DMS153 treated with DMSO at 0.1 percent for 48 hours (cell line): ENCODE measurements around the gene PDLIM4.

Experiments
- DNase-seq: peaks from one replicate; lab custom pipeline; 2025; ENCODE audit not compliant: unreplicated experiment; lab: John Stamatoyannopoulos, UW

The PDLIM4 gene

GRCh38 chr5:132253008-132253441 is 4.5 kb upstream of the PDLIM4 start:
- peak; percentile 14 for DNase-seq

- DNase-seq = no peak
Measured at GRCh38 chr5:132253452-132254320, 3.8 kb upstream of the PDLIM4 start.

GRCh38 chr5:132254321-132254977 is 3.0 kb upstream of the PDLIM4 start:
- no peak for DNase-seq

DNA sequence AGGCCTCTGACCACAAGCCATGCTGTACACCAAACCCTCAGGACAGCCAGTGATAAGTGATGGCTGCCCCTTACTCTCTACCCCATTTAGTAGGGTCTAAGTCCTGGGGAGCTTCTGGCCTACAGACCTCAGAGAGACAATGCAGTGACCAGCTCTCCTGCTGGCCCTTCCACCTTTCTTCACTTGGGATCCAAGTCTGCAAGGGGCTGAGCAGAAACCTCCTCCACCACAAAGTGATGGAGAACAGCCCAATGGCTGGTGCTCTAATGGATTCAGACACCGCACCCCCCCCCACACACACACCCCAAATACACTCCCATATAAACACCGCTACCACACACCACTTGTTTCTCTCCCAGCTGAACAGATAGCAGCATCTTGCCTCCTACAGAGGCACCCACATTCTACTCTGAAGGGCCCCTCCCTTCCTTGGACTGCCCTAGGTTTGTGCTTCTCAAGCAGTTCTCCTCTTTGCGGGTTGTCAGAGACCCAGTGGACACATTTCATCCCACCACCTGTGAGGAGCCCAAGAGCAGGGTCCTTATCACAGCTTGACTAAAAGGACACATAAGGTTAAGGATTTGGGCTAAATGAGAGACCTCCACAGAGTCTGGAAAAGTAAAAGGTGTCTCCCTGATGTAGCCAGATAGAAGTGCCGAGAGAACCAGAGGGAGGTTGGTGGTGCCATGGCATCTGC is 1.3 kb upstream of the PDLIM4 start:
- no peak for DNase-seq

GRCh38 chr5:132256783-132257130 is 739 bp upstream of the PDLIM4 start:
- no peak for DNase-seq

DNA sequence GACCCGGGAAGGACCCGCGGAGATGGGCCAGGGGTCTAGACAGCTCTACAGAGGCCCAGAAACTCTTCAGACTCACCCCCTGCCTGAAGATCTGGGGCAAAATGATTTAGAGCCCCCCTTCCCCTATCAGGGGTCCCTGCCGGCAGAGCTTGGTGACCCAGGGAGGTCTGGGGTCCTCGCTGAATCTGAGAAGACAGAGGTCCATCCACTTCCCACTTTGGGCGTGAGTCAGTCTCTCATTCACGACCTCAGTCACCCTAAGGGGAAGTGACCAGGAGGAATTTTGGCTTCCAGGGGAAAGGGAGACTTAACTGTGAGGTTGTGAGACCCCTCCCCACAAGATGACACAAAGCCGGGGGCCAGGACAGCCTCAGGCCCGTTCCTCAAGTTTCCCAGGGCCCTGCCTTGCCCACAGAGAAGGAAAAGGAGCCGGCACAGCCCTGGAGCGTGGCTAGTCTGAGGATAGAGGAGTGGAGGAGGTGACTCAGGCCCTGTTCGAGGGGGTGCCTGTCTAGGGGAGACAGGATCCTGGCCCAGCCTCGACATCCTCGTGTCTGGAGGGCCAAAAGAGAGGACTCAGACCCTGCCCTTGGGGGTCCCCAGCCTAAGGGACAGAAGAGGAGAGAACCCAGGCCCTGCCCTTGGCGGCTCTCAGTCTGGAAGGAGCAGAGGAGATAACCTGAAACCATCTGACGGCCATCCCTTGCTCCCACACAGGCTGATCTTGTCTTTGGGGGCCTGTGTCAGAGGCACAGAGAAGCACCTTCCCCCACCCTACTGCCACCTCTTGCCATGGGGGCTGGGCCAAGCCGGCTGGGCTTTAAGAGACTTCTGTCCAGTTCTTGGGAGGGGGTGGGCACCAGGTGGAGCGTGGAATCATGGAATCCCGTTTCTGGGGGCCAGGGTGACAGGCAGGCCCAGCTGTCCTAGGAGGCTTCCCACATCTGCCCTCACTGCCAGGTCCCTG is 889 bp downstream of the PDLIM4 start:
- no peak for DNase-seq

DNA sequence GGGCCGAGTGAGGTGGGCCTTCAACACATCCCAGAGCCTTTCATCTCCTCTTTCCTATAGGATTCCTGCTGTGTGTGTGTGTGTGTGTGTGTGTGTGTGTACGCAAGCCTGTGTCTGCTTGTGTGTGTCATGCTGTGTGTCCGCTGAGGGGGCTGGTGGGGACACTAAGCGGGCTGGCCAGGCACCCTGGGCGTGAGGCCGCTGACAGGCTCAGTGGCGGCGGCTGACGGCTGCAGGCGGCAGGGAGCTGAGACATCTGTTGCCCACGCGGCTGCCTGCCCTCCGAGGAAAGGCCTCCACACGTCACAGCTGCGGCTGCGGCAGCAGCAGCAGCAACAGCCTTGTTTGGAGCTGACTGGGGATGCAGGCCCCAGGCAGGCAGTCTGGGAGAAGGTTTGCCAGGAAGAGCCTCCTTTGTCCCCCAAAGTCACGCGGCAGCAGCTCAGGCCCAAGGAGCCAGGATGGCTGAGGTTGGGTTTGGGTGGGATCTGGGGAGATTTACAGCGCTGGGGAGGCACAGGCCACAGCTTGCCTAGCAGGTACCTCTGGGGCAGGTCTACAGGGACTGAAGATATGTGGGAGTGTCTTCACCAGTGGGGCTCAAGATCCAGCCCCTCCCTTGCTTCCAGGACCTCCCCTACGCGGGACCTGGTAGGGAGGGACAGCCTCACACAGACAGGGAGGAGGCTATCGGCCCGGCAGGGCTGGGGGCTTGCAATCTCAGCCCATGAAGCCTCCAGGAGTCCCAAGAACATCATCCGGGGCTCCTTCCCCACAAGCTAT is 1.8 kb downstream of the PDLIM4 start:
- DNase-seq = no peak

GRCh38 chr5:132260051-132260450 is 2.6 kb downstream of the PDLIM4 start:
- no peak for DNase-seq

GRCh38 chr5:132260714-132261551 is 3.4 kb downstream of the PDLIM4 start:
- DNase-seq = no peak

DNA sequence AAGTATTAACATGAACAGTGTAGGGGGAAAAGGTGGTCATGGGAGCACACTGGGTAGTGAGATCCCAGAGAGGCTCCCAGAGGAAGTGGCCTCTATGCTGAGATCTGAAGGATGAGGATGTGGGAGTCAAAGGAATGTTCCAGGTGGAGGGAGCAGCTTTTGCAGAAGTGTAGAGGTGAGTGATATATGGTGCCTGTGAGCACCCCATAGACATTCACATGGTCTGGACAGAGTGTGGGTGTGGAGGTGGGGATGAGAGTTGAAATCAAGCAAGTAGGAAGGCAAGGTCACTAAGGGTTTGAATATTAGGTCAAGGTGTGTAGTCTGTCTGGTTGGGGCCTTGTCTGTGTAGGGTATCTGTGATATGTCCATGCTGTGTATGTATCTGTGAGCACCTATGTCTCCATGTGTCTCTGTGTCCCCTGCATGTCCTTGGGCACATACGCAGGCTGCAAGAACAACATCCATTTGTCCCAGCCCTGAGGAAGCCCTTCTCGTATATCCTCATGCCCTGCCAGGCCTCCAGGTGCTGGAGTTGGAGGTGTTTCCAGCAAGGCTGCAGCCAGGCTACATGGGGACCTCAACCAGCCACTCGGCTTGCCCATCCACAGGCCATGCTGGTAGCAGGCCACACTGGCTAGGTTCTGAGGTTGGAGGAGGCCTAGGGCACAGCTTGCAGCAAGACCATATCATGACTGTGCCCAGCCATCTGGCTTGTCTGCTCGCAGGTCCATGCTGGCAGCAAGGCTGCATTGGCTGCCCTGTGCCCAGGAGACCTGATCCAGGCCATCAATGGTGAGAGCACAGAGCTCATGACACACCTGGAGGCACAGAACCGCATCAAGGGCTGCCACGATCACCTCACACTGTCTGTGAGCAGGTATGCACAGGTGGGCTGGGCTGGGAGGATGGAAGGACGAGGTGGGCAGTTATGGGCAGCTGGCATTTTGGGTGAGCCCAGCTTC is 4.7 kb downstream of the PDLIM4 start:
- no peak for DNase-seq

- DNase-seq = no peak
Measured at GRCh38 chr5:132262882-132263547, 5.5 kb downstream of the PDLIM4 start.

DNA sequence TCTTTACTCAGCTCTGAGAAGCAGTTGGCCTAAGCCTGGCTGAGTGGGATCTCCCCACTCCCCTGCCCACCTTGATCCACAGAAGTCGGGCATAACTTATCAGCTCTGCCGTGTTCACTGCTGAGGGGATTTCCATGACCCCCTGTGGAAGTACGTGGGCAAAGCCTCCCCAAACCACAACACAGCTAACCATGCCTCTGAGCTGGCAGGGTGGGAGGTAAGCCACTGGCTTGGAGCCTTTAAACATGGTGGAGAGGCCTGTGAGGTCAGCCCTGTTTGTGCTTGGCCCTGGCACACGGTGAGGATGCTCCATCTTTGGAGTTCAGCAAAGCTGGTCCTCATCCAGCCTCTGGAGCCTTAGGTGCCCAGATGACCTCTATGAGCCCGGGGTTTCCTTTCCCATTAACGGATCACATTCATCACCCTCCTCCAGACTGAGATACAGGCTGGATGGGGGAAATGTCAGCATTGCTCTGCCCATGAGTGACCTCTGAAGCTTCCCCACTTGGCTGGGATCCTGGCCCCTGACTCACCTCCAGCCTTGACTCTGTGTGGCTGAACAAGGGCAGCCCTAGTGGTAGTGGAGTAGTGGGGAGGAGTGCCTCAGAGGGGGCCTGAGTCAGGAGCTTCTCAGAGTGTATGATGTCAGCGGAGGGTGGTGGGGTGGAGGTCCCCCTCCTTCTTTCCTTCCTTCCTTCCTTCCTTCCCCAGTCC is 6.2 kb downstream of the PDLIM4 start:
- no peak for DNase-seq

GRCh38 chr5:132264546-132265335 is 7.2 kb downstream of the PDLIM4 start:
- no peak for DNase-seq

GRCh38 chr5:132265336-132266030 is 8.0 kb downstream of the PDLIM4 start:
- no peak for DNase-seq
